HL-60 (cell line): ENCODE results near the gene MEPCE.

Experiments
- DNase-seq, 2 experiments: peaks; one replicate each; pipeline ENCODE4 v3.0.0-alpha.2; 2010 to 2020; ENCODE audit warnings: low read depth in 1 of 2, low spot score in 1 of 2
- H3K27ac ChIP-seq: fragments of 250-450 bp; sonication (Bioruptor Pico); replicated peaks from 2 replicates; pipeline ENCODE4 v1.5.1; 2020; ENCODE audit warnings: mild to moderate bottlenecking, moderate library complexity
- H3K27me3 ChIP-seq: fragments of 250-450 bp; sonication (Bioruptor Pico); 2 replicates; pipeline ENCODE4 v1.5.1; 2021; ENCODE audit warnings: mild to moderate bottlenecking, moderate library complexity; ENCODE audit not compliant: insufficient read depth, poor library complexity, severe bottlenecking
- H3K4me3 ChIP-seq: replicated peaks from 2 replicates; pipeline ENCODE4 v1.5.1; 2011; ENCODE audit warnings: mild to moderate bottlenecking, control low read depth, low read length; ENCODE audit not compliant: insufficient read depth
- GABPA ChIP-seq: IDR thresholded peaks from 2 replicates; pipeline ENCODE4 v1.6.1; 2012; ENCODE audit warnings: low read depth
- POLR2AphosphoS5 ChIP-seq: IDR thresholded peaks from 2 replicates; pipeline ENCODE4 v1.6.1; 2012; ENCODE audit warnings: low read depth
- SPI1 ChIP-seq: IDR thresholded peaks from 2 replicates; pipeline ENCODE4 v1.6.1; 2012; ENCODE audit warnings: low read depth, mild to moderate bottlenecking, borderline replicate concordance
- TF ChIP-seq, protein P1 (sequence below): IDR thresholded peaks from one replicate; pipeline ENCODE4 v1.5.1; 2011; ENCODE audit warnings: low read length, control low read depth, inconsistent platforms; ENCODE audit not compliant: insufficient read depth
- TF ChIP-seq, protein P2 (sequence below): IDR thresholded peaks from 2 replicates; pipeline ENCODE4 v1.6.1; 2012; ENCODE audit warnings: low read depth; ENCODE audit not compliant: insufficient replicate concordance

Gene MEPCE

DNA sequence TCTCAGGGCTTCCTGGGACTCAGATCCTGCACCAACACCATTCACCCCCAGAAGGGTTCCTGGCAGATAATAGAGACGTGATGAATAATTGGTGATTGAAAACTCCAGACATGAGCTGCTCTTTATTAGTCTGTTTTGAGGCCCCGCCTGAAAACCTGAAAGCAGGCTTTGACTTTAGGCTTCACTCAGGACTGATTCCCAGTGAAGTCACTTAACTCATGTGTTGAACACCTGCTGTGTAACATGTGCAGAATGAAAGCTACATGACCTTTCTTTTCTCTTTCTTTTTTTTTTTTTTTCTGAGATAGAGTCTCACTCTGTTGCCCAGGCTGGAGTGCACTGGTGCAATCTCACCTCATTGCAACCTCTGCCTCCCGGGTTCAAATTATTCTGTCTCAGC lies 25.6 kb downstream of the MEPCE start:
- Histone ChIP-seq H3K4me3 (no peak overlapping the region), H3K27me3 (no peaks in the 10 kb centered on the region), H3K27ac (no peak overlapping the region)
- TF ChIP-seq GABPA (no peak), POLR2AphosphoS5 (no peak), SPI1 (no peak)
- TF ChIP-seq, protein P1, sequence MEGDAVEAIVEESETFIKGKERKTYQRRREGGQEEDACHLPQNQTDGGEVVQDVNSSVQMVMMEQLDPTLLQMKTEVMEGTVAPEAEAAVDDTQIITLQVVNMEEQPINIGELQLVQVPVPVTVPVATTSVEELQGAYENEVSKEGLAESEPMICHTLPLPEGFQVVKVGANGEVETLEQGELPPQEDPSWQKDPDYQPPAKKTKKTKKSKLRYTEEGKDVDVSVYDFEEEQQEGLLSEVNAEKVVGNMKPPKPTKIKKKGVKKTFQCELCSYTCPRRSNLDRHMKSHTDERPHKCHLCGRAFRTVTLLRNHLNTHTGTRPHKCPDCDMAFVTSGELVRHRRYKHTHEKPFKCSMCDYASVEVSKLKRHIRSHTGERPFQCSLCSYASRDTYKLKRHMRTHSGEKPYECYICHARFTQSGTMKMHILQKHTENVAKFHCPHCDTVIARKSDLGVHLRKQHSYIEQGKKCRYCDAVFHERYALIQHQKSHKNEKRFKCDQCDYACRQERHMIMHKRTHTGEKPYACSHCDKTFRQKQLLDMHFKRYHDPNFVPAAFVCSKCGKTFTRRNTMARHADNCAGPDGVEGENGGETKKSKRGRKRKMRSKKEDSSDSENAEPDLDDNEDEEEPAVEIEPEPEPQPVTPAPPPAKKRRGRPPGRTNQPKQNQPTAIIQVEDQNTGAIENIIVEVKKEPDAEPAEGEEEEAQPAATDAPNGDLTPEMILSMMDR = no peak
- TF ChIP-seq, protein P2, sequence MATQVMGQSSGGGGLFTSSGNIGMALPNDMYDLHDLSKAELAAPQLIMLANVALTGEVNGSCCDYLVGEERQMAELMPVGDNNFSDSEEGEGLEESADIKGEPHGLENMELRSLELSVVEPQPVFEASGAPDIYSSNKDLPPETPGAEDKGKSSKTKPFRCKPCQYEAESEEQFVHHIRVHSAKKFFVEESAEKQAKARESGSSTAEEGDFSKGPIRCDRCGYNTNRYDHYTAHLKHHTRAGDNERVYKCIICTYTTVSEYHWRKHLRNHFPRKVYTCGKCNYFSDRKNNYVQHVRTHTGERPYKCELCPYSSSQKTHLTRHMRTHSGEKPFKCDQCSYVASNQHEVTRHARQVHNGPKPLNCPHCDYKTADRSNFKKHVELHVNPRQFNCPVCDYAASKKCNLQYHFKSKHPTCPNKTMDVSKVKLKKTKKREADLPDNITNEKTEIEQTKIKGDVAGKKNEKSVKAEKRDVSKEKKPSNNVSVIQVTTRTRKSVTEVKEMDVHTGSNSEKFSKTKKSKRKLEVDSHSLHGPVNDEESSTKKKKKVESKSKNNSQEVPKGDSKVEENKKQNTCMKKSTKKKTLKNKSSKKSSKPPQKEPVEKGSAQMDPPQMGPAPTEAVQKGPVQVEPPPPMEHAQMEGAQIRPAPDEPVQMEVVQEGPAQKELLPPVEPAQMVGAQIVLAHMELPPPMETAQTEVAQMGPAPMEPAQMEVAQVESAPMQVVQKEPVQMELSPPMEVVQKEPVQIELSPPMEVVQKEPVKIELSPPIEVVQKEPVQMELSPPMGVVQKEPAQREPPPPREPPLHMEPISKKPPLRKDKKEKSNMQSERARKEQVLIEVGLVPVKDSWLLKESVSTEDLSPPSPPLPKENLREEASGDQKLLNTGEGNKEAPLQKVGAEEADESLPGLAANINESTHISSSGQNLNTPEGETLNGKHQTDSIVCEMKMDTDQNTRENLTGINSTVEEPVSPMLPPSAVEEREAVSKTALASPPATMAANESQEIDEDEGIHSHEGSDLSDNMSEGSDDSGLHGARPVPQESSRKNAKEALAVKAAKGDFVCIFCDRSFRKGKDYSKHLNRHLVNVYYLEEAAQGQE = no peak
- no peak for DNase-seq

DNA sequence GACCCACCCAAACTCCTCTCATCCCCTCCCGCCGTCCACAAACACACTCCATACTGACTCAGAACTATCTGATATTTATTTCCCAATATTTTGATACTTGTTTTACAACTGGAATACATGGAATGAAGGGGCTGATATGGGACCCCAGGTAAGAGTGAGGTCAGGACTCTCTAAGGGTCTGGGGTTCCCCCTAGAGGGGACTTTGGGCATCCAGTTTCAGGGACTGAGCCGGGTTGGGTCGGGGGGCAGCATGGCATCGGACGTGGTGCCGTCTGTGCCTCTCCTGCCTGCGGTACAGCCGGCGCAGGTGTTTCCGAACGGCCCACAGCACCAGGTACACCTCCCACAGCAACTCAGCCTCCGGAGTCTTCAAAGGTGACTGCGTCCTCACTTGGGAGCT lies 26.9 kb downstream of the MEPCE start:
- no peak for DNase-seq
- H3K27me3 ChIP-seq = no peaks in the 10 kb centered on the region
- no peak overlapping the region for H3K4me3 ChIP-seq
- H3K27ac ChIP-seq = no peak overlapping the region
- TF ChIP-seq, protein P2 = no peak

DNA sequence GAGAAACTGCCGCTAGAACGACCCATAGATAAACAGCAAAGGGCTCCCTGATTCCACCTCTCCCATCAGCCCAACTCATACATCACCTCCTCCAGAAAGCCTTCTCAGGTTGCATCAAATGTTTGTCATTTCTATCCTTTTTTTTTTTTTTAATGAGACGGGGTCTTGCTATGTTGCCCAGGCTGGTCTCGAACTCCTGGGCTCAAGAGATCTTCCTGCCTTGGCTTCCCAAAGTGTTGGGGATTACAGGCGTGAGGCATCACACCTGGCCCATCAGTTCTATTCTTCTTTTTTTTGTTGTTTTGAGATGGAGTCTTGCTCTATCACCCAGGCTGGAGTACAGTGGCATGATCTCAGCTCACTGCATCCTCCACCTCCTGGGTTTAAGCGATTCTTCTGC lies 27.4 kb downstream of the MEPCE start:
- DNase-seq = no peak

More for the DNA sequence above, 27.4 kb downstream of the MEPCE start:
- no peaks in the 10 kb centered on the region for H3K27me3 ChIP-seq
- H3K4me3 ChIP-seq = no peak overlapping the region
- no peak overlapping the region for H3K27ac ChIP-seq
- TF ChIP-seq GABPA (no peak), SPI1 (no peak), POLR2AphosphoS5 (no peak)
- TF ChIP-seq, protein P1 = no peak
- TF ChIP-seq, protein P2 = no peak
